ENCODE data around the gene IPO9. TPM values are rescaled to one million over a fixed set of nuclear protein-coding genes. Genes with fewer than 3 reads are reported as not detected.
"Not testable (repeated sequence)": the region's sequence is repeated elsewhere in the genome, so short reads cannot be mapped to it uniquely, and the experiment has no call there.

The IPO9 gene
- polyA plus RNA-seq, 10 donors: 38.9 to 56.4 (median 49.1) TPM

GRCh38 chr1:201887116-201887866 is 58.3 kb downstream of the IPO9 start:
- no peak for DNase-seq

GRCh38 chr1:201888282-201889089 is 59.5 kb downstream of the IPO9 start, which contains the start of gene SHISA4:
Gene SHISA4 (plus strand): TSS chr1:201888898. CDS start chr1:201888995, 97 bp downstream.
- DNase-seq: peak in 2 of 3 donors; percentile 61 to 84

DNA sequence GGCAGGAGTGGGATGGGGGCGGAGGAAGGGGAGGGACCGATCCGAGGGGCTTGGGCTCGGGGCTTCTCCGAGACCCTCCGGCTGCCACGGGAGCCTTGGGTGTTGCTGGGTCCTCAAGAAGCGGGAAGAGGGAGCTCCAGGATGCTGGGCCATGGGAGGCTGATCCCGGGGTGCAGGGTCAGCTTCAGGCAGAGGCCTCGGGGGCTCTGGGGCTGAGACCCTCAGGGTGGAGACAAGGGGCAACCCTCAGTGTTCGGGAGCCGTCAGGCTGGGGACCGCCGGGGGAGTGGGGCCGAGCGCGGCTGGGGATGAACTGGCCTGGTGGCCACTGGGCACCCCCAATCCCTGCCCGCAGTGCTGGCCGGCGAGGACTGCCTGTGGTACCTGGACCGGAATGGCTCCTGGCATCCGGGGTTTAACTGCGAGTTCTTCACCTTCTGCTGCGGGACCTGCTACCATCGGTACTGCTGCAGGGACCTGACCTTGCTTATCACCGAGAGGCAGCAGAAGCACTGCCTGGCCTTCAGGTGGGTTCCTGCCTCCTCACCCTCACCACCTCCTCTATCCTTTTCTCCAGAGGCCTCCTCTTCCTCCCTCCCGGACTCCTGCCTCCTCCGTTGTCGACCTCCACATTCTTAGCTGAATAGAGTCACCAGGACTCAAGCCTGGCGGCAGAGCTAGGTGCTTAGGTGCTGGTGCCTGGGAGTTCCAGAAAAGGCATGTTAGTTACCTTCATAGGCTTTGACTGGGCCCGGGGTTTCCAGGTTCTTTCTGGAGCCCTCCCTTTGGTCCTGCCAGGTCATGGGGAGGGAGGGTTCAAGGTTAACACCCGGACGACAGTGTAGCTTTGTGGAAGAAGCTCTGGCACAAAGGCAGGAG is 60.4 kb downstream of the IPO9 start:
- no peak for DNase-seq

DNA sequence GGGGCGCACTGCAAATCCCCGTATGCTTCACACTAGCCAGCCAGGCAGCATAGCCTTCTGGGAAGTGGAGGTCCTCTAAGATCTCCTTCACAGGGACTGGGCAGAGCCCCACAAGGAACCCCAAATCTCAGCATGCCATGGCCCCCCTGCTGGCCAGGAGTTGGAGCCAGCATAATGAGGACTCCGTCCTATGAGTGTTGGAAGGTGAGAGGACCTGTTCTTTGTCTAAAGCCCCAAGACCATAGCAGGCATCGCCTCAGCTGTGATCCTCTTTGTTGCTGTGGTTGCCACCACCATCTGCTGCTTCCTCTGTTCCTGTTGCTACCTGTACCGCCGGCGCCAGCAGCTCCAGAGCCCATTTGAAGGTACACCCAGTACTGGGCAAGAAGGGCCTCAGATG is 61.3 kb downstream of the IPO9 start:
- DNase-seq: no peak

GRCh38 chr1:201890806-201891450 is 62.0 kb downstream of the IPO9 start:
- DNase-seq: no peak

GRCh38 chr1:201891451-201892045 is 62.6 kb downstream of the IPO9 start:
- DNase-seq: no peak

DNA sequence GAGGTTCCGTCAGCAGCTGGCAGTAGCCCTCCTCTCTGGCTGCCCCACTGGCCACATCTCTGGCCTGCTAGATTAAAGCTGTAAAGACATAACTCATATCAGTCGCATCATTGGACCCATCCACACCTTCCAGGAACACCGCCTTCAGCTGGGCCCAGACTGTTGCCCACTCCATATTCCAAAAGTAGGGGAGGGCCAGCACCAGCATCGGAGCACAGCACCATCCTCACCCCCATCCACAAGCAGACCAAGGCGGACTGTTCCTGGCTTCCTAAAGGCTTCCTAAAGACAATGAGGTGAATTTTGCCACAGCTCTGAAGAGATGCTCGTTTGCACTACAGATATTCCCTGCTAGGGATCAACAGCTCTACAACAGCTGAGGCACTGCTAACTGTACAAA is 63.3 kb downstream of the IPO9 start:
- no peak for DNase-seq

DNA sequence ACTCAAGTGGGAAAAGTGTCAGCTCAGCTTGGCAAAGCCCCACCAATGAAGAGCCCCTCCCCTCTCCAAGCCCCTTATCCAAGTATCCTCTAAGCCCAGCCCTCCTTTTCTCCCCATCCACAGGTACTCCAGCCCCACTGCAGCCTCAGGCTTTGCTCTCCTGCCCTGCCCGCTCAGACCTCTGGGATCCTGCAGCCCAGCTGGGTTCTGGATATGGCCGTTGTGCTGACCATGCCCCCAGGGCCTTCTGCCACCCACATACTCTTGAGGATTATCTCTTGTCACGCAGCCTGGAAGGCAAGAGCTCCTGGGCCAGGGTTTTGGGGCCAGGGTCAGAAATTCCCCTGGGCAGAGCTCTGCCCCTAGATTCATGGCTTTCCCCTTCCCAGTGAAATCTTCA is 64.5 kb downstream of the IPO9 start:
- DNase-seq: no peak

GRCh38 chr1:201894343-201895119 is 65.6 kb downstream of the IPO9 start:
- no peak for DNase-seq

DNA sequence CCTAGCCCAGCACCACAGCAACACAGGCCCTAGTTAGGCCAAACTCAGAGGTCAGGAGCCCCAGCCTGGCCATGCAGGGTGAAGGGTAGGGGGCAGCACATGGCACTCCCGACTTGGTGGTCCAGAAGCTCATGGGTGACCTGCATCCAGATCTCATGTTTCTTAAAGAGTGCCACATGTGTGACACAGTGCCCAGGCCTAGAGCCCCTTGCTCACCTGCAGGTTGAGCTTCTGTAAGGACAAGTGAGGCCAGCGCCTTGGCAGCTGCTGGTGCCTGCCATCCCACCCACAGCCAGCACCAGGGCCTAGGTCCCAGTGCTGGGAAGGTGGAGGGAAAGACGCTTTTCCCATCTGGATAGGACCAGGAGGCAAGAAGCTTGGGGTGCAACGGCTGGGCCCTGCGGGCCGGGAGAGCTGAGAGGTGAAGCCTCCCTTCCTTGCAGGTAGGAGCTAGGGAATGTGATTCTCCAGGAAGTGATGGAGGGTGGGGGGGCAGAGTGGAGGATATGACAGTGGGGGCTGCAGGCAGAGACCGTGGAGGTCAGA is 66.2 kb downstream of the IPO9 start:
- DNase-seq: no peak

GRCh38 chr1:201895913-201896807 is 67.2 kb downstream of the IPO9 start:
- DNase-seq: peak; percentile 82 to 91 (median 89)

DNA sequence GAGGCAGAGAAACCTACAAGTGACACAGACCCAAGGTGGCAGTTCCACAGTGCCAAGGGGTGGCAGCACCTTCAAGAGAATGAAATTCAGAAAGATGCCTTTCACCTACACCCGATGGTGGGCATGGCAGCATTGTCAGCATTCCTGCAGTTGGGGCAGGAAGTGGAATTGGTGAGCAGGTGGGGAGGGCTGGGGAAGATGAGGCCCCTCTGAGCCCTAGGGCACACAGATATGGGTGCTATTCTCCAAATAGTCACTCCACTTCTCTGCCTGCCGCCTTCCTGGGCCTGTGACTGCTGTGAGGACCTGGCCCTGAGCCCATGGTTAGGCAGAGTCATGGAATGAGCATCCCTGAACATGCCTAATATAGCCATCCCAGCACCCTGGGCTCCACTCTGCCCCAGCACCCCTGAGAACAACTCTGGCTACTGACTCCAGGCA is 68.0 kb downstream of the IPO9 start:
- DNase-seq: peak in 1 of 3 donors; percentile 62

DNA sequence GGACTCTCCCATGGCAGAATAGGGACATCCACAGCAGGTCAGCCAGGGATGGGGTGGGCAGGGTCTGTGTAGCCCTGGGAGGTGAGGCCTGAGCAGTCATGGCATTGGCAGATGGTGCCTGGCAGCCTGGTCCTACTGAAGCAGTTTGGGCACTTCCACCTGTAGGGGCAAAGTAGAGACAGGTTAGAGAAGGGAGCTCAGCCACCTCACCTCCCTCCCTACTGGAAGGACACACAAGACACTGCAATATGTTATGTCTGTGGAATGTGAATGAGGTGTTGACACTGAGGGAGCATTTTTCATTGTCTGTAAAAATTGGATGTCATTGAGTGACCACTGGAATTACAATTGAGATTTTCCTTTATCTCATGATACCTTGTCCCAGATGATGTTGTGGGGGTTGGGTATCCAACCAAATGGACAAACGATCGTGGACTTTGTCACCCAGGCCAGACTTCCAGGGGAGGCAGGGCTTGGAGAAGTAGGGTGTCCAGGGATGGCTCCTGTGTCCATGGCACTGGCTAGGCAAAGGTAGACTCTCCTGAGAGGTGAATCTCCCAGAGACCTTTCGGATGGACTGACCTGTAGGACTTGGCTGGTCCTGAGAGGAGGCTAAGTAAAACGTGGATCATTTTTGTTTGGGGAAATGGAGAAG is 69.4 kb downstream of the IPO9 start:
- no peak for DNase-seq

- no peak for DNase-seq
Measured at GRCh38 chr1:201898992-201899391, 70.0 kb downstream of the IPO9 start.

GRCh38 chr1:201899683-201900429 is 70.9 kb downstream of the IPO9 start:
- DNase-seq: no peak

- no peak for DNase-seq
Measured at GRCh38 chr1:201900476-201900875, 71.5 kb downstream of the IPO9 start.

GRCh38 chr1:201901036-201901435 is 72.1 kb downstream of the IPO9 start:
- DNase-seq: not testable (repeated sequence)
